B cell (primary cell): ENCODE data around the gene CCNC. TPM values are rescaled to one million over a fixed set of nuclear protein-coding genes. Genes with fewer than 3 reads are reported as not detected.

Experiments
- ATAC-seq: fragments of 200-7000 bp; cut with Tn5 transposase; one replicate; pipeline ENCODE4 v1.10.0; 2021; ENCODE audit warnings: low read depth, mild to moderate bottlenecking, moderate number of reproducible peaks, moderate library complexity
- CTCF ChIA-PET: fragments of 350-600 bp; sonication (Branson Sonifier 250); formaldehyde crosslinking; loops from one replicate; lab custom pipeline; 2021; ENCODE audit warnings: antibody characterized with exemption, inconsistent platforms; lab: Charles Lee
- POLR2A ChIA-PET: fragments of 350-600 bp; sonication (Branson Sonifier 250); formaldehyde crosslinking; loops from one replicate; lab custom pipeline; 2021; ENCODE audit warnings: antibody characterized with exemption; lab: Charles Lee
- DNase-seq: peaks from one replicate; pipeline ENCODE4 v3.0.0; 2013
- H2AFZ ChIP-seq: 2 replicates; pipeline ENCODE4 v1.6.1; 2012; ENCODE audit warnings: mild to moderate bottlenecking, low read depth, low read length; ENCODE audit not compliant: insufficient read depth, poor library complexity, severe bottlenecking
- H3K27ac ChIP-seq, 2 donors: 1 replicate in 1 of 2; 2 replicates in 1 of 2; pipeline ENCODE4 v1.5.1; 2012 to 2013; ENCODE audit warnings: low read length in 2 of 2, mild to moderate bottlenecking in 2 of 2, moderate library complexity in 1 of 2
- H3K27me3 ChIP-seq, 4 experiments: fragments of 200-600 bp in 1 of 4; sonication (generic) in 1 of 4; replicated peaks in 1 of 4; 1 replicate in 2 of 4; 2 replicates in 2 of 4; pipeline versions ENCODE4 v1.6.1 to v1.7.0; 2013 to 2016; ENCODE audit warnings: low read length in 3 of 4, mild to moderate bottlenecking in 2 of 4, mixed read lengths in 1 of 4, moderate library complexity in 1 of 4; ENCODE audit not compliant: insufficient read depth in 4 of 4, control insufficient read depth in 3 of 4; ENCODE audit errors: control extremely low read depth in 1 of 4
- H3K36me3 ChIP-seq, 2 experiments: replicated peaks in 1 of 2; 1 replicate in 1 of 2; 2 replicates in 1 of 2; pipeline versions ENCODE4 v1.6.1 to v1.7.1; 2013; ENCODE audit warnings: low read length in 1 of 2; ENCODE audit not compliant: insufficient read depth in 2 of 2, control insufficient read depth in 1 of 2; ENCODE audit errors: control extremely low read depth in 1 of 2, extremely low read depth in 1 of 2
- H3K4me1 ChIP-seq, 2 donors: fragments of 200-600 bp in 1 of 2; sonication (generic) in 1 of 2; 1 replicate in 1 of 2; 2 replicates in 1 of 2; pipeline versions ENCODE4 v1.5.1 to v1.6.1; 2013 to 2017; ENCODE audit warnings: low read length in 2 of 2; ENCODE audit not compliant: control insufficient read depth in 2 of 2, insufficient read depth in 2 of 2
- H3K4me2 ChIP-seq: replicated peaks from 2 replicates; pipeline ENCODE3; 2012; ENCODE audit warnings: mild to moderate bottlenecking, low read depth, low read length; ENCODE audit not compliant: poor library complexity, severe bottlenecking
- H3K4me3 ChIP-seq, 5 experiments: fragments of 200-600 bp in 1 of 5; sonication (generic) in 1 of 5; 1 replicate in 3 of 5; 2 replicates in 2 of 5; pipeline versions ENCODE4 v1.5.1 to v1.7.0; 2011 to 2016; ENCODE audit warnings: low read length in 4 of 5, mild to moderate bottlenecking in 4 of 5, low read depth in 2 of 5, control low read depth in 1 of 5, moderate library complexity in 1 of 5; ENCODE audit not compliant: insufficient read depth in 1 of 5; ENCODE audit errors: control extremely low read depth in 1 of 5, extremely low read depth in 1 of 5
- H3K79me2 ChIP-seq: fragments of 200-600 bp; sonication (generic); one replicate; pipeline ENCODE4 v1.6.0; 2016; ENCODE audit warnings: low read length; ENCODE audit not compliant: control insufficient read depth, insufficient read depth
- H3K9ac ChIP-seq: fragments of 200-600 bp; sonication (generic); 2 replicates; pipeline ENCODE4 v1.6.1; 2017; ENCODE audit warnings: mild to moderate bottlenecking, low read length, moderate library complexity
- H3K9me3 ChIP-seq, 3 donors: one replicate each; pipeline versions ENCODE4 v1.6.1 to v1.7.1; 2013; ENCODE audit warnings: low read length in 2 of 3; ENCODE audit not compliant: control insufficient read depth in 2 of 3, insufficient read depth in 1 of 3; ENCODE audit errors: control extremely low read depth in 1 of 3
- H4K20me1 ChIP-seq: 2 replicates; pipeline ENCODE4 v1.6.0; 2012; ENCODE audit warnings: mild to moderate bottlenecking, low read length; ENCODE audit not compliant: insufficient read depth, control insufficient read depth, poor library complexity, severe bottlenecking
- H3K27ac Mint-ChIP-seq: one replicate; pipeline ENCODE4 v1.8.0; 2021; ENCODE audit warnings: mixed read lengths
- H3K27me3 Mint-ChIP-seq: one replicate; pipeline ENCODE4 v1.8.0; 2021; ENCODE audit warnings: mixed read lengths
- H3K4me1 Mint-ChIP-seq: one replicate; pipeline ENCODE4 v1.8.0; 2021; ENCODE audit warnings: mixed read lengths
- H3K4me3 Mint-ChIP-seq: one replicate; pipeline ENCODE4 v1.8.0; 2021; ENCODE audit warnings: mixed read lengths
- H3K9me3 Mint-ChIP-seq: one replicate; pipeline ENCODE4 v1.8.0; 2022; ENCODE audit warnings: mixed read lengths; ENCODE audit not compliant: insufficient read depth
- CTCF ChIP-seq: fragments of 200-600 bp; IDR thresholded peaks from one replicate; pipeline ENCODE4 v1.8.0; 2022; ENCODE audit warnings: antibody characterized with exemption, mild to moderate bottlenecking
- EZH2 ChIP-seq: IDR thresholded peaks from 2 replicates; pipeline ENCODE4 v1.6.1; 2012; ENCODE audit warnings: borderline replicate concordance, low read depth, mild to moderate bottlenecking, moderate library complexity, low read length; ENCODE audit not compliant: insufficient read depth, poor library complexity, severe bottlenecking
- WGBS: methylation state at CpG from one replicate; pipeline ENCODE4 v1.1.5; 2013; ENCODE audit warnings: missing lambda C conversion rate; ENCODE audit not compliant: insufficient coverage; 5-methylcytosine and 5-hydroxymethylcytosine counted together
- intact Hi-C: fragments of 100-400 bp; cut with micrococcal nuclease; formaldehyde crosslinking; loops from one replicate; pipeline ENCODE4 v1.10.0; 2022
- polyA plus RNA-seq: library from polyadenylated mRNA; depleted of rRNA; stranded (reverse); fragments of >200 nt; gene quantifications from 2 replicates; pipeline ENCODE4 v1.2.3, GENCODE V29; 2012
- total RNA-seq, 2 donors: library from RNA; stranded (reverse); fragments of 120-200 nt in 1 of 2; gene quantifications; 1 replicate in 1 of 2; 2 replicates in 1 of 2; pipeline versions ENCODE4 v1.2.3 to v1.2.4, GENCODE V29; 2013 to 2022

CCNC gene
- total and polyA plus RNA-seq, 2 donors (not counting 1 experiment from before 2014, with no cell fraction given), result 12.5 to 45.1 TPM

GRCh38 chr6:99589907-99590493 is 21.5 kb upstream of the CCNC start:
- H3K27ac Mint-ChIP-seq, result no peak overlapping the region

More at GRCh38 chr6:99589907-99590493, 21.5 kb upstream of the CCNC start:
- peaks cover 30% of the 10 kb centered on the region for H3K4me1 Mint-ChIP-seq
- H2AFZ ChIP-seq, result no peak overlapping the region
- H3K36me3 ChIP-seq, result no peaks in the 10 kb centered on the region
- peaks cover 0 to 21% (median 2%) of the 10 kb centered on the region in 3 donors for H3K9me3 ChIP-seq
- H3K27ac ChIP-seq, result no peak overlapping the region
- no peak overlapping the region for H3K4me3 ChIP-seq
- no peaks in the 10 kb centered on the region for H4K20me1 ChIP-seq
- ChIA-PET POLR2A (no interaction called here), CTCF (interaction anchor here (0.6 to 4.1 kb wide), 3 partner anchors 13 to 157 kb away, joined by 3 to 30 read pairs (median 3); no protein-coding TSS in a partner anchor)
- H3K4me1 ChIP-seq, result peaks cover 29 to 33% of the 10 kb centered on the region in 2 donors
- WGBS, result 27% methylated on average over 7 of the region's 10 CpGs
- TF ChIP-seq CTCF (no peak), EZH2 (no peak)
- no peak for DNase-seq
- ATAC-seq, result no peak
- no peaks in the 10 kb centered on the region for H3K9me3 Mint-ChIP-seq
- no peaks in the 10 kb centered on the region for H3K79me2 ChIP-seq
- peaks cover 61% of the 10 kb centered on the region for H3K27me3 Mint-ChIP-seq
- no peak overlapping the region for H3K9ac ChIP-seq
- intact Hi-C loops, result loop anchor here (2.0 to 5.0 kb wide), 3 partner anchors 13 to 123 kb away; no protein-coding TSS in a partner anchor
- H3K4me2 ChIP-seq, result peak overlapping the region; percentile 65
- H3K4me3 Mint-ChIP-seq, result peak overlapping the region; percentile 92
- peaks cover 5 to 55% (median 49%) of the 10 kb centered on the region in 4 experiments for H3K27me3 ChIP-seq
